ENCODE measurements around the gene C11orf65. TPM values are rescaled to one million over a fixed set of nuclear protein-coding genes. Genes with fewer than 3 reads are reported as not detected.

Gene C11orf65
- total RNA-seq, 3 donors from 2014 or later (not counting 1 experiment from before 2014, with no cell fraction given): 0.14 to 0.68 (median 0.45) TPM

DNA sequence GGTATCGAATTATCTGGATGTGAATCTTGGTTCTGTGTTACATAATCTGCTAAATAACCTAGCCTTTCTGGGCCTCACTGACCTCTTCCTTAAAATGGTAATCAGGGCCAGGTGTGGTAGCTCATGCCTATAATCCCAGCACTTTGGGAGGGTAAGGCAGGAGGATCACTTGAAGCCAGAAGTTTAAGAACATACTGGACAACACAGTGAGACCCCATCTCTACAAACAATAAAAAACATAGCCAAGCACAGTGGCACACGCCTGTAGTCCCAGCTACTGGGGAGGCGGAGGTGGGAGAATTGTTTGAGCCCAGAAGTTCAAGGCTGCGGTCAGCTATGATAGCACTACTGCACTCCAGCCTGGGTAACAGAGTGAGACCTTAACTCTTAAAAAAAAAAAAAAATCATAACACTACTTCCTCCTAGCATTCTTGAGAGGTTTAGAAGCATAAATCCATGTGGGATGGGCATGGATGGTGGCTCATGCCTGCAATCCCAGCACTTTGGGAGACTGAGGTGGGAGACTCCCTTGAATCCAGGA, 72.5 kb downstream of the C11orf65 start:
- Histone ChIP-seq H3K27me3 (ENCODE audit: control insufficient read depth, insufficient read depth, low read length) (no peaks in the 10 kb centered on the region), H3K4me3 (ENCODE audit: low read length) (no peak overlapping the region), H3K36me3 (ENCODE audit: control insufficient read depth, insufficient read depth, low read length) (no peaks in the 10 kb centered on the region), H3K27ac (ENCODE audit: low read length) (no peak overlapping the region), H3K9me3 (ENCODE audit: control insufficient read depth, insufficient read depth, low read length) (no peaks in the 10 kb centered on the region), H3K4me1 (ENCODE audit: control insufficient read depth, insufficient read depth, low read length) (no peaks in the 10 kb centered on the region)
- 90% methylated on average over 3 of the region's 4 CpGs for WGBS (ENCODE audit: insufficient coverage)
- H3K27me3 Mint-ChIP-seq (ENCODE audit: low read depth in 2 of 2): no peaks in the 10 kb centered on the region
- TF ChIP-seq, protein P1, sequence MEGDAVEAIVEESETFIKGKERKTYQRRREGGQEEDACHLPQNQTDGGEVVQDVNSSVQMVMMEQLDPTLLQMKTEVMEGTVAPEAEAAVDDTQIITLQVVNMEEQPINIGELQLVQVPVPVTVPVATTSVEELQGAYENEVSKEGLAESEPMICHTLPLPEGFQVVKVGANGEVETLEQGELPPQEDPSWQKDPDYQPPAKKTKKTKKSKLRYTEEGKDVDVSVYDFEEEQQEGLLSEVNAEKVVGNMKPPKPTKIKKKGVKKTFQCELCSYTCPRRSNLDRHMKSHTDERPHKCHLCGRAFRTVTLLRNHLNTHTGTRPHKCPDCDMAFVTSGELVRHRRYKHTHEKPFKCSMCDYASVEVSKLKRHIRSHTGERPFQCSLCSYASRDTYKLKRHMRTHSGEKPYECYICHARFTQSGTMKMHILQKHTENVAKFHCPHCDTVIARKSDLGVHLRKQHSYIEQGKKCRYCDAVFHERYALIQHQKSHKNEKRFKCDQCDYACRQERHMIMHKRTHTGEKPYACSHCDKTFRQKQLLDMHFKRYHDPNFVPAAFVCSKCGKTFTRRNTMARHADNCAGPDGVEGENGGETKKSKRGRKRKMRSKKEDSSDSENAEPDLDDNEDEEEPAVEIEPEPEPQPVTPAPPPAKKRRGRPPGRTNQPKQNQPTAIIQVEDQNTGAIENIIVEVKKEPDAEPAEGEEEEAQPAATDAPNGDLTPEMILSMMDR (IDR thresholded peaks at IDR 0.05): no peak
- no peak overlapping the region for H3K4me3 Mint-ChIP-seq
- no peaks in the 10 kb centered on the region for H3K9me3 Mint-ChIP-seq
- DNase-seq (no peak), ATAC-seq (no peak)
- no peak overlapping the region for H3K27ac Mint-ChIP-seq
- no peaks in the 10 kb centered on the region for H3K36me3 Mint-ChIP-seq
- no peaks in the 10 kb centered on the region for H3K4me1 Mint-ChIP-seq
- intact Hi-C loops (cut with micrococcal nuclease): no loop called here

DNA sequence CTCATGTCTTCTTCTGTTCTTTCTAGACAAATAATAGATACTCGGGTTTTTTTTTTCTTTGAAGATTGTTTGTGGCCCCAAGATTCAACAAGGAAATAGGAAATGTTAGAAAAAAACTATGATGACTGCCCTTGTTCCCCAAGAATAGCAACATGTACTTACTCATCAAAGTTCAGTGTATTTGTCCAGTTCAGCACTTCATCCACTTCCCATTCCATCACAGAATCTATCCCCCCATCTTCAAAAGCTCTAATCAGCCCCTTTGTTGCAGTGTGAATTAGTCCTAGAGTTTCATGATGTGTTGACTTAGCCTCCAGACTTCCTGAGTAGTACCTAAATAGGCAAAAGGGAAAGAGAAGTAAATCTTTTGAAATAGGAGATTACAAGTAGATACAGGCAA, 74.3 kb downstream of the C11orf65 start:
- intact Hi-C loops (cut with micrococcal nuclease): no loop called here
- Histone ChIP-seq H3K27me3 (ENCODE audit: control insufficient read depth, insufficient read depth, low read length) (no peaks in the 10 kb centered on the region), H3K4me1 (ENCODE audit: control insufficient read depth, insufficient read depth, low read length) (no peaks in the 10 kb centered on the region), H3K36me3 (ENCODE audit: control insufficient read depth, insufficient read depth, low read length) (no peaks in the 10 kb centered on the region), H3K9me3 (ENCODE audit: control insufficient read depth, insufficient read depth, low read length) (no peaks in the 10 kb centered on the region), H3K4me3 (ENCODE audit: low read length) (no peak overlapping the region), H3K27ac (ENCODE audit: low read length) (no peak overlapping the region)
- H3K9me3 Mint-ChIP-seq: no peaks in the 10 kb centered on the region
- WGBS (ENCODE audit: insufficient coverage): no CpG with 5 or more reads among the region's 1 CpG
- H3K36me3 Mint-ChIP-seq: no peaks in the 10 kb centered on the region
- DNase-seq (no peak), ATAC-seq (no peak)
- TF ChIP-seq, protein P1 (IDR thresholded peaks at IDR 0.05): no peak
- no peak overlapping the region for H3K27ac Mint-ChIP-seq
- no peak overlapping the region for H3K4me3 Mint-ChIP-seq
- no peaks in the 10 kb centered on the region for H3K27me3 Mint-ChIP-seq (ENCODE audit: low read depth in 2 of 2)
- no peaks in the 10 kb centered on the region for H3K4me1 Mint-ChIP-seq

DNA sequence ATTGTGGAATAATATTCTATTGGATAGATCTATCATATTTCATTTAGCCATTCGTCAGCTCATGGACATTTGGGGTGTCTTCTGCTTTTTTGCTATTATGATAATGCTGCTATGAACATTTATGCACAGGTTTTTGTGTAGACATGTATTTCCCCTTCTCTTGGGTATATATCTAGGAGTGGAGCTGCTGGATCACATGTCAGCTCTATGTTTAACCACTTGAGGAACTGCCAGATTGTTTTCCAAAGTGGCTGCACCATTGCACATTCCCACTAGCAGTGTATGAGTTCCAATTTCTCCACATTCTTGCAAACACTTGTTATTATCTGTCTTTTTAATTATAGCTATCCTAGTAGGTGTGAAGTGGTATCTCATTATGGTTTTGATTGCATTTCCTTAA, 75.0 kb downstream of the C11orf65 start:
- no peaks in the 10 kb centered on the region for H3K4me1 Mint-ChIP-seq
- no peaks in the 10 kb centered on the region for H3K27me3 Mint-ChIP-seq (ENCODE audit: low read depth in 2 of 2)
- H3K36me3 ChIP-seq (ENCODE audit: control insufficient read depth, insufficient read depth, low read length): no peaks in the 10 kb centered on the region

More for the DNA sequence above, 75.0 kb downstream of the C11orf65 start:
- Mint-ChIP-seq H3K4me3 (no peak overlapping the region), H3K9me3 (no peaks in the 10 kb centered on the region), H3K36me3 (no peaks in the 10 kb centered on the region), H3K27ac (no peak overlapping the region)
- Histone ChIP-seq H3K27ac (ENCODE audit: low read length) (no peak overlapping the region), H3K27me3 (ENCODE audit: control insufficient read depth, insufficient read depth, low read length) (no peaks in the 10 kb centered on the region), H3K4me1 (ENCODE audit: control insufficient read depth, insufficient read depth, low read length) (no peaks in the 10 kb centered on the region), H3K9me3 (ENCODE audit: control insufficient read depth, insufficient read depth, low read length) (no peaks in the 10 kb centered on the region), H3K4me3 (ENCODE audit: low read length) (no peak overlapping the region)
- no peak for DNase-seq
- intact Hi-C loops (cut with micrococcal nuclease): no loop called here
- TF ChIP-seq, protein P1 (IDR thresholded peaks at IDR 0.05): no peak
- ATAC-seq: no peak
- WGBS (ENCODE audit: insufficient coverage): 100% methylated on average over 1 of the region's 1 CpG

All from natural killer cell (primary cell).